ENCODE data around the gene CDKN2B-AS1.

DNA sequence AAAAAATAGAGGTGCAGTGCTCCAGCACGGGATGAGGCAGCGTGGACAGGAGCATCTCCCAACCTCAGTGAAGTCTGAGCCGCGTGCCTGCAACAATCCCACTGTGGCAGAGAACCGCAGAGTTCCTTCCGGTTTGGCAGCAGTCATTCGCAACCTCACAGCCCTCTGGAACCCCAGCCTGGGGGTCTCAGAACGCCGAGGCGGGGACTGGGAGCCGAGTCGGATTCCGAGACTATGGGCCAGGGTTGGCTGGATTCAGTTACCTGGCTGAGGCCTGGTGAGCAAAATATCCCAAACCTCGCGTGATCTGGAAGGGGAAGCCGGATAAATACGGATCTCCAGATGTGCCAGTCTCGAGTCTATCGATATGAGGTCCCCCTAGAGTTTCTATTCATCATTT, 27.4 kb upstream of the CDKN2B-AS1 start:
- no peak for TF ChIP-seq PAX5 (IDR thresholded peaks at IDR 0.05; ENCODE audit: insufficient read depth, low read length, severe bottlenecking)
- no peak for TF ChIP-seq POLR2A (IDR thresholded peaks at IDR 0.05; ENCODE audit: low read depth, low read length)
- no peak for TF ChIP-seq POLR2AphosphoS5 (IDR thresholded peaks at IDR 0.05; ENCODE audit: low read depth, low read length)
- no peak for TF ChIP-seq TAF1 (IDR thresholded peaks at IDR 0.05; ENCODE audit: low read depth, low read length)

All from GM12891 (cell line).